22Rv1 (cell line): ENCODE results near the gene PWWP2B.

Experiments
- H3K27ac ChIP-seq: fragments of 450-650 bp; 2 replicates; pipeline ENCODE4 v1.5.1; 2017
- CTCF ChIP-seq: fragments of 450-650 bp; IDR thresholded peaks from 2 replicates; pipeline ENCODE4 v1.5.1; 2017; ENCODE audit warnings: mild to moderate bottlenecking
- ZFX ChIP-seq: fragments of 450-650 bp; IDR thresholded peaks from 2 replicates; pipeline ENCODE4 v1.6.1; 2017; ENCODE audit warnings: antibody characterized with exemption, borderline replicate concordance

The PWWP2B gene

GRCh38 chr10:132420469-132420980 is 23.5 kb downstream of the PWWP2B start:
- H3K27ac ChIP-seq = peak overlapping the region; percentile 78
- TF ChIP-seq ZFX = no peak
- no peak for TF ChIP-seq CTCF

- TF ChIP-seq CTCF (no peak), ZFX (no peak)
- H3K27ac ChIP-seq = peak overlapping the region; percentile 78
Observed at GRCh38 chr10:132420981-132421846, 24.2 kb downstream of the PWWP2B start.

- H3K27ac ChIP-seq = peak overlapping the region; percentile 78
- TF ChIP-seq CTCF (no peak), ZFX (no peak)
Observed at GRCh38 chr10:132421847-132422751, 25.1 kb downstream of the PWWP2B start.

GRCh38 chr10:132422903-132423825 is 26.2 kb downstream of the PWWP2B start:
- H3K27ac ChIP-seq = peak overlapping the region; percentile 78
- TF ChIP-seq CTCF = no peak
- TF ChIP-seq ZFX = no peak

- no peak overlapping the region for H3K27ac ChIP-seq
Observed at GRCh38 chr10:132423966-132424861, 27.2 kb downstream of the PWWP2B start.

More at GRCh38 chr10:132423966-132424861, 27.2 kb downstream of the PWWP2B start:
- TF ChIP-seq CTCF (no peak), ZFX (no peak)
